ENCODE results near the gene PCSK5. TPM values are rescaled to one million over a fixed set of nuclear protein-coding genes. Genes with fewer than 3 reads are reported as not detected.

Gene PCSK5
- total RNA-seq, result 2.8 and 3.1 TPM in 2 replicates

GRCh38 chr9:75890472-75891276, at the start of gene PCSK5:
TSS of gene PCSK5 (plus strand) at chr9:75890673. CDS start at chr9:75891182, 509 bp downstream.

GRCh38 chr9:76394195-76394959, 503.9 kb downstream of the PCSK5 start, which contains the start of gene RFK:
TSS of gene RFK (minus strand) at chr9:76394426. CDS start at chr9:76394171, 255 bp downstream.

Measured in airway epithelial cell (primary cell).